NCI-H69 (cell line): Measurements from ENCODE around the gene ST3GAL2.
"Not testable (repeated sequence)": the region's sequence is repeated elsewhere in the genome, so short reads cannot be mapped to it uniquely, and the experiment has no call there.

ENCODE experiments used
- DNase-seq: peaks from one replicate; lab custom pipeline; 2025; lab: John Stamatoyannopoulos, UW

ST3GAL2 gene

GRCh38 chr16:70467608-70468007, 28.7 kb upstream of the ST3GAL2 start:
- no peak for DNase-seq

GRCh38 chr16:70467113-70467512, 28.2 kb upstream of the ST3GAL2 start:
- no peak for DNase-seq

GRCh38 chr16:70466805-70467076, 27.8 kb upstream of the ST3GAL2 start:
- no peak for DNase-seq

GRCh38 chr16:70465999-70466804, 27.3 kb upstream of the ST3GAL2 start:
- no peak for DNase-seq

DNA sequence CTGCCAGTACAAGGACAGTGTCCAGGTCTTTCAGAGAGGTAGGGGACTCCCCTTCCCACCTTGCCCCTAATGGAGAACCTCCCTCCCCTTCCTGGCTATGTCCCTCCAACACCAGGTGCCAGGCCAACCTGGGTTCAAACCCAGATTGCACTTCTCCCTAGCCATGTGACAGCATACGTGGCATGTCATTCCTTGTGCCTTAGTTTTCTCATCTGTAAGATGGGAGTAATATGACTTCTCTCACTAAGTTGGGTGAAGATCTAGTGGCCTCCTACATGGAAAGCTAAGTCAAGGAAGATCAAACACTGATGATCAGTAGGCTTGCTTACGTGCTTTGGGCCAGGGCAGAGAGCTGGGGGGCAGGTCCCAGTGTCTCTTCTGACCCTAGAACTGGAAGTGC, 24.3 kb upstream of the ST3GAL2 start:
- DNase-seq: no peak

- no peak for DNase-seq
Measured at GRCh38 chr16:70460737-70461261, 21.9 kb upstream of the ST3GAL2 start.

- no peak for DNase-seq
Measured at GRCh38 chr16:70457446-70458166, 18.7 kb upstream of the ST3GAL2 start.

DNA sequence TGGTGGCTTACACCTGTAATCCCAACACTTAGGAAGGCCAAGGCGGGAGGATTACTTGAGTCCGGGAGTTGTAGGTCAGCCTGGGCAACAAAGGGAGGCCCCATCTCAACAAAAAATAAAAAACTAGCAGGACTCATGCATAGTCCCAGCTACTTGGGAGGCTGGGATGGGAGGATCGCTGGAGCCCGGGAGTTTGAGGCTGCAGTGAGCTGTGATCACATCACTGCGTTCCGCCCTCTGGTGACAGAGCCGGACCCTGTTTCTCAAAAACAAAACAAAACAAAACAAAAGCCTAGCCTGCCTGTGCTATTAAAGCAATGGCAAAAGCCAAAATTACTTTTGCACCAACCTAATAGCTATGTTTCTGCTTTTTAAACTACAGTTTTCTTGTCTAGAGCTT, 17.0 kb upstream of the ST3GAL2 start:
- no peak for DNase-seq

DNA sequence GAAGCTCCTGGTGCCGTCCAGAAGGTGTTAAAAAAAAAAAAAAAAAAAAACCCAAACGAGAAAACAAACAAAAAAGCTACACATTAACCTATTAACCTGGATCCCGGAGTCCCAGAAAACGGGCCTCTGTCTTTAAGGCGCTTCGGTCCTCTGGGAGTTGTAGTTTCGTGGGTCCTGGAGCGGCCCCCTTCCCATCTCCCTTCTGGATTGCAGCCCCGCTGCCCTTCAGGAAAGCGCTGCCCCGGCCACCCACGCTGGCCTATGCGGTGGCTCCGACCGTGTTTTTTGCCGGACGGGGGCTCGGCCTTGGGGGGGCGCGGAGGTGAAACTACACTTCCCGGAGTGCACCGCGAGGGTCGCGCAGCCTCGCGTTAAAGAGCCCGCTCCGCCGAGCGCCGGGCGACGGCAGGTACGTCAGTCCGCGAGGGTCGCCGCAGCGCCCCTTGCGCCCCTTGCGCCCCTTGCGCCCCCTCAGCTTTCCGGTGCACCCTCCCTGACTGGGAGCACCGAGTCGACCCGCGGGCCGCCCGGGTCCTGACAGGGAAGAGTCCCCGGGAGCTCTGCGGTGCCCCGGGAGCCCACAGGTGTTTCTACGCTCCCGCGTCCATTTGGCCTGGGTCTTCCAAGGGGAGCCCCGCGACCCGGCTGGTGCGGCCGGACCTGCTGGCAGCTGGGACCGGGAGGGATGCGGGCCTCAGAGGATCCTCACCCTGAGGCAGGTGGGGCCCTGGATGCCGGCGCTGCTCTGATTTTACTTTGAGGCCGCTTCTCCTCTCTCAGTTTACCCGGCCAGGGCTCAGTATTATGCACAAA, 15.5 kb upstream of the ST3GAL2 start, which contains the start of gene FCSK:
Gene FCSK (plus strand): TSS at position 374 of the 813 bp plus-strand sequence. CDS start 8,596 bp downstream, outside the sequence.
- peak; percentile 82 for DNase-seq

- peak; percentile 76 for DNase-seq
Measured at GRCh38 chr16:70453892-70454221, 15.0 kb upstream of the ST3GAL2 start.

DNA sequence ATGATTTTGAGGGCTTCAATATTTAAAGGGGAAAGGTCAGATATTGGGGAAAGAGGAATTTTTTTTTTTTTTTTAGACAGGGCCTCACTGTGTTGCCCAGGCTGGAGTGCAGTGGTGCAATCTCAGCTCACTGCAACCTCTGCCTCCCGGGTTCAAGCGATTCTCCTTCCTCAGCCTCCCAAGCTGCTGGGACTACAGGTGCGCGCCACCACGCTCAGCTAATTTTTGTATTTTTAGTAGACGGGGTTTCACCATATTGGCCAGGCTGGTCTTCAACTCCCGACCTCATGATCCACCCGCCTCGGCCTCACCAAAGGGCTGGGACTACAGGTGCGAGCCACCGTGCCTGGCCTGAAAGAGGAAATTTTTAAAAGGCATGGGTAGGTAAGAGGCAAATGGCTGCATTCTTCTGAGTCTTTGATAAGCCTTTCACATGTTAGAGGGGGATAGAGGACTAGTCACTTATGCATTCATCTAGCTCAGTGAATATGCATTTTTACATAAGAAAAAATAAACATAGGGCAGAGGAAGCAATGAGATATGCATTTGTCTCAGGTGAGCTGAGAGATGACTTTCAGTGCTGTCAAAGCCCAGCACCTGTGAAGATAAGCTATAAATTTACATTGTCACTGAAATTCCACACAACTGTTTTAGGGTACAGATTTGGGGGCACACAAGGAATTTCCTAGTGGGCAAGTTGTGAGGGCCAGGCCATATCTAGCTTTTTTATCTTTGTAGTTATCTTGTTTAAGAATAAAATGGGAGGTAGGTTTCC, 14.4 kb upstream of the ST3GAL2 start:
- no peak for DNase-seq

DNA sequence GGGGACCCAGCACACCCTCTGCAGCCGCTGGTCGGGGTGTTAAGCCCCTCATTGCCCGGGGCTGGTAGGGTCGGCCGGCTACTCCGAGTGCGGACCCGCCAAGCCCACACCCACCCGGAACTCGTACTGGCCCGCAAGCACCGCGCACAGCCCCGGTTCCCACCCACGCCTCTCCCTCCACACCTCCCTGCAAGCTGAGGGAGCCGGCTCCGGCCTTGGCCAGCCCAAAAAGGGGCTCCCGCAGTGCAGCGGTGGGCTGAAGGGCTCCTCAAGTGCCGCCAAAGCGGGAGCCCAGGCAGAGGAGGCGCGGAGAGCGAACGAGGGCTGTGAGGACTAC, 12.1 kb upstream of the ST3GAL2 start:
- not testable (repeated sequence) for DNase-seq

- DNase-seq: not testable (repeated sequence)
Measured at GRCh38 chr16:70450142-70451003, 11.5 kb upstream of the ST3GAL2 start.

DNA sequence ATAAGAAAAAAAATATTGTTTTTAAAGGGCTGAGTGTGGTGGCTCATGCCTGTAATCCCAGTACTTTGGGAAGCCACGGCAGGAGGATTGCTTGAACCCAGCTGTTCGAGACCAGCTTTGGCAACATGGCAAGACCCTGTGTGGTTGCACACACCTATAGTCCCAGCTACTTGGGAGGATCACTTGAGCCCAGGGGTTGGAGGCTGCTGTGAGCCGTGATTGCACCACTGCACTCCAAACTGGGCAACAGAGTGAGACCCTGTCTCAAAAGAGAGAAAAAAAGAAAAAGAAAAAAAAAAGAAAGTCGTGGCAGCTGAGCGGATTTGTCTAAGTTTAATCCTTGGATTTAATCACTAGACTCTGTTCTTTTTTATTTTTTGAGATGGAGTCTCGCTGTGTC, 9.2 kb upstream of the ST3GAL2 start:
- DNase-seq: no peak

DNA sequence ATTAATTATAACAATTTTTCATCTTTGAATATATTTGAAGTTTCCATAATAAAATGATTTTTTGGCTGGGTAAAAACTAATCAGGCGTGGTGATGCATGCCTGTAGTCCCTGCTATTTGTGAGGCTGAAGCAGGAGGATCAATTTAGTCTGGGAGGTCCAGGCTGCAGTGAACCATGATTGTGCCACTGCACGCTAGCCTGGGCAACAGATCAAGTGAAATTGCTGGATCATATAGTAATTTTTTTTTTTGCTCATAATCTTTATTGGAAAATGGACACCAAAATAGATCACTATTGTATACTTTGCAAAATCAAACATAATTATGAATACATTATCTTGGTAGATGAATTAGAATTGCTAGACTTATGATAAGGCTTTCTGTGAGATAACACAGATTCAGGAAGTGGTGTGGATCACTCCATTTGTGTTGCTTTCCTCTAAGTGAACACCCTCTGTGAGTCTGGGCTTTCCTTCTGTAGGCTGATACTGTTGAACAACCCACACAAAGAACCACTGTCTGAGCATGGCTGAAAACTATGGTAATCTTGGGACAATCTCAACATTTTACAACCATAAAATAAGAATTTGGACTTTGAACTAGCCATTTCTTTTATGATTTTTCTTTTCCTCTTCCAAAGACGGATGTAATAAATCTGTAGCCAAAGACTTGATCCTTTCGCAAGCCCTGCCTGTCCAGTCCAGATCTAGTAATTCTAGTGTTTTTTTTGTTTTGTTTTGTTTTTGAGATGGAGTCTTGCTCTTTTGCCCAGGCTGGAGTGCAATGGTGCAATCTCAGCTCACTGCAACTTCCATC, 5.6 kb upstream of the ST3GAL2 start:
- no peak for DNase-seq

DNA sequence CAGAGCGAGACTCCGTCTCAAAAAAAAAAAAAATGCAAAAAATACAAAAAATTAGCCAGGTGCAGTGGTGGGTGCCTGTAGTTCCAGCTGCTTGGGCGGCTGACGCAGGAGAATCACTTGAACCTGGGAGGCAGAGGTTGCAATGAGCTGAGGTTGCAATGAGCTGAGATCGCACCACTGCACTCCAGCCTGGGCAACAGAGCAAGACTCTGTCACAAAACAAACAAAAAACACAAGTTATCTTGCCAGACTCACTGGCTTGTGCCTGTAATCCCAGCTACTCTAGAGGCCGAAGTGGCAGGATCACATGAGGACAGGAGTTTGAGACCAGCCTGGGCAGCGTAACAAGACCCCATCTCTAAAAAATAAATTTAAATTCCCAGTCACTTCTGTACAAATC, 3.4 kb upstream of the ST3GAL2 start:
- DNase-seq: no peak

DNA sequence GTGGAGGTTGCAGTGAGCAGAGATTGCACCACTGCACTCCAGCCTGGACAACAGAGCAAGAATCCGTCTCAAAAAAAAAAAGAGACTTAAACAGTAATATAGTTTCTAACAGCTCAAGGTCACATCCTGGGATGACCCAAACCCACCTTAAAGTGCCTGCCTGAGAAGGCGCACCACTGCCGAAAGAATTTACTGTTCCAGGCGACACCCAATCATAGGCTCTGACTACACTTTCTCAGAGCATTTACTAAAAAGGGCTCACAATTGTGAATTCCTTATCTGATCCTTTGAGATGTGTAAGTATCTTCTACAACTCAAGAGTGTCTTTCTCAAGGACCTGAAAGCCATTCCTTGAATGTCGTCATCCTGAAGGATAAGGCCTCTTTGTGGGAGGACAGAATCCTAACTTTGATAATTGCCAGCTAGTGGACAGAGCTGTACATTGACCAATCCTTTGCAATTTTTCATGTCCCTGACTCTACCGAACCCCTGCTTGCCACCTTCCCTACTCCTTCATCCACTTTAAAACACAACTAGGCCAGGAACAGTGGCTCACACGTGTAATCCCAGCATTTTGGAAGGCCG, 2.6 kb upstream of the ST3GAL2 start:
- no peak for DNase-seq

DNA sequence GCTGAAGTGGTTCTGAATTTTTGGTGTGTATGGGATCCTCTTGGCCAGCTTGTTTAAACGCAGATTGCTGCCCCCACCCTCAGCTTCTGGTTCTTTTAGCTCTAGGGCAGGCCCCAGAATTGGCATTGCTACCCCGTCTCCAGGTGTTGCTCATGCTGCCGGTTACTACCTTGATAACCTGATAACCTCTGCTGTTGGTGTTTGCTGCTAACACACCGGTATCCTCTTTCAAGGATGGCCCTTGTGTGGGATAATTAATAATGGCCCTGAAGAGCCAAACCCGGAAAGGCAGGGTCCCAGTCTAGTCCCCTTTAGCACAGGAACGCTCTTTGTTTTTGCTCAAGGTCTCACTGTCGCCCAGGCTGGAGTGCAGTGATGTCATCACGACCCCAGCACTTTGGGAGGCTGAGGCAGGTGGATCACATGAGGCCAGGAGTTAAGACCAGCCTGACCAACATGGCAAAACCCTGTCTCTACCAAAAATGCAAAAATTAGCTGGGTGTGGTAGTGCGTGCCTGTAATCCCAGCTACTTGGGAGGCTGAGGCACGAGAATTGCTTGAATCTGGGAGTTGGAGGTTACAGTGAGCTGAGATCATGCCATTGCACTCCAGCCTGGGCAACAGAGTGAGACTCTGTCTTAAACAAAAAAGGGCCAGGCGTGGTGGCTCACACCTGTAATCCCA, 1.3 kb upstream of the ST3GAL2 start:
- DNase-seq: no peak

- DNase-seq: peak; percentile 57
Measured at GRCh38 chr16:70438585-70438968, 323 bp downstream of the ST3GAL2 start.
